NCI-H510A treated with DMSO at 0.1 percent for 48 hours (cell line): ENCODE results near the gene C1orf21.

Experiments
- DNase-seq: peaks from one replicate; lab custom pipeline; 2025; lab: John Stamatoyannopoulos, UW

The C1orf21 gene

GRCh38 chr1:184513966-184514365 is 127.1 kb downstream of the C1orf21 start:
- DNase-seq = no peak

- no peak for DNase-seq
Measured at GRCh38 chr1:184514447-184514846, 127.6 kb downstream of the C1orf21 start.

- DNase-seq = no peak
Measured at GRCh38 chr1:184517130-184517529, 130.3 kb downstream of the C1orf21 start.

- no peak for DNase-seq
Measured at GRCh38 chr1:184518736-184519357, 132.0 kb downstream of the C1orf21 start.

- DNase-seq = no peak
Measured at GRCh38 chr1:184520336-184520735, 133.5 kb downstream of the C1orf21 start.

GRCh38 chr1:184524248-184524647 is 137.4 kb downstream of the C1orf21 start:
- no peak for DNase-seq

GRCh38 chr1:184527402-184527801 is 140.6 kb downstream of the C1orf21 start:
- no peak for DNase-seq

- DNase-seq = no peak
Measured at GRCh38 chr1:184530226-184530625, 143.4 kb downstream of the C1orf21 start.

- DNase-seq = no peak
Measured at GRCh38 chr1:184531296-184531695, 144.5 kb downstream of the C1orf21 start.

GRCh38 chr1:184532199-184532598 is 145.4 kb downstream of the C1orf21 start:
- no peak for DNase-seq

GRCh38 chr1:184533049-184533448 is 146.2 kb downstream of the C1orf21 start:
- DNase-seq = peak; percentile 5

GRCh38 chr1:184533915-184534314 is 147.1 kb downstream of the C1orf21 start:
- DNase-seq = no peak

GRCh38 chr1:184534690-184535089 is 147.9 kb downstream of the C1orf21 start:
- DNase-seq = no peak

GRCh38 chr1:184535191-184535970 is 148.6 kb downstream of the C1orf21 start:
- DNase-seq = no peak

GRCh38 chr1:184536246-184536985 is 149.6 kb downstream of the C1orf21 start:
- no peak for DNase-seq

GRCh38 chr1:184539580-184539979 is 152.8 kb downstream of the C1orf21 start:
- no peak for DNase-seq

- no peak for DNase-seq
Measured at GRCh38 chr1:184541537-184542152, 154.8 kb downstream of the C1orf21 start.

- DNase-seq = no peak
Measured at GRCh38 chr1:184542291-184542690, 155.5 kb downstream of the C1orf21 start.

- DNase-seq = no peak
Measured at GRCh38 chr1:184545601-184546000, 158.8 kb downstream of the C1orf21 start.

- DNase-seq = no peak
Measured at GRCh38 chr1:184552446-184552845, 165.6 kb downstream of the C1orf21 start.

- no peak for DNase-seq
Measured at GRCh38 chr1:184553845-184554244, 167.0 kb downstream of the C1orf21 start.
